Tibial nerve (tissue), 4 donors: ENCODE results near the gene VEGFB. TPM values are rescaled to one million over a fixed set of nuclear protein-coding genes. Genes with fewer than 3 reads are reported as not detected.

Experiments
- DNase-seq, 2 donors: peaks; one replicate each; pipeline ENCODE4 v3.0.0-alpha.2; 2019; ENCODE audit warnings: low spot score in 2 of 2
- H3K27ac ChIP-seq, 4 donors: fragments of 200-600 bp; sonication (generic) in 3 of 4; one replicate each; pipeline ENCODE4 v1.5.1; 2017 to 2019; ENCODE audit warnings: mild to moderate bottlenecking in 1 of 4
- H3K27me3 ChIP-seq, 2 donors: fragments of 200-600 bp; sonication (generic) in 1 of 2; one replicate each; pipeline versions ENCODE4 v1.5.1 to v1.6.0; 2017 to 2019
- H3K36me3 ChIP-seq, 3 donors: fragments of 200-600 bp; sonication (generic); one replicate each; pipeline ENCODE4 v1.5.1; 2018 to 2019
- H3K4me1 ChIP-seq, 4 donors: fragments of 200-600 bp; sonication (generic) in 3 of 4; one replicate each; pipeline ENCODE4 v1.5.1; 2017 to 2019
- H3K4me3 ChIP-seq, 4 donors: fragments of 200-600 bp; sonication (generic) in 3 of 4; one replicate each; pipeline ENCODE4 v1.5.1; 2017 to 2019; ENCODE audit warnings: mild to moderate bottlenecking in 1 of 4, moderate library complexity in 1 of 4
- H3K9me3 ChIP-seq, 4 donors: fragments of 200-600 bp; sonication (generic) in 3 of 4; one replicate each; pipeline ENCODE4 v1.5.1; 2017 to 2019
- CTCF ChIP-seq, 5 experiments: fragments of 200-600 bp in 3 of 5; fragments of 450-650 bp in 2 of 5; sonication (generic) in 3 of 5; IDR thresholded peaks; one replicate each; pipeline ENCODE4 v1.5.1; 2016 to 2019; ENCODE audit warnings: antibody characterized with exemption in 5 of 5, mild to moderate bottlenecking in 3 of 5, moderate library complexity in 2 of 5
- EP300 ChIP-seq, 2 donors: sonication (generic); formaldehyde crosslinking; IDR thresholded peaks; one replicate each; pipeline ENCODE4 v1.6.1; 2017; ENCODE audit warnings: antibody characterized with exemption in 2 of 2, mild to moderate bottlenecking in 1 of 2
- POLR2A ChIP-seq, 2 donors: fragments of 450-650 bp; IDR thresholded peaks; one replicate each; pipeline ENCODE4 v1.6.1; 2017; ENCODE audit warnings: antibody characterized with exemption in 2 of 2, mild to moderate bottlenecking in 2 of 2, moderate library complexity in 2 of 2
- WGBS, 2 donors: methylation state at CpG; one replicate each; pipeline ENCODE4 v1.1.5; 2018; 5-methylcytosine and 5-hydroxymethylcytosine counted together
- total RNA-seq, 4 donors: library from RNA; depleted of rRNA; stranded (reverse); fragments of >200 nt; gene quantifications; one replicate each; pipeline ENCODE4 v1.1.0, GENCODE V29; 2016

VEGFB gene
- total RNA-seq, 4 donors from 2014 or later: 84.3 to 129 (median 109) TPM

- Histone ChIP-seq H3K27me3 (no peaks in the 10 kb centered on the region), H3K9me3 (no peaks in the 10 kb centered on the region), H3K36me3 (peaks cover 0 to 34% (median 0%) of the 10 kb centered on the region in 3 donors), H3K4me3 (peak overlapping the region; percentile 71 to 98 (median 90)), H3K27ac (peak overlapping the region; percentile 92 to 97 (median 95)), H3K4me1 (peaks cover 0 to 38% (median 25%) of the 10 kb centered on the region in 4 donors)
- no peak for TF ChIP-seq CTCF (IDR thresholded peaks at IDR 0.05)
- TF ChIP-seq POLR2A (IDR thresholded peaks at IDR 0.05): no peak
- no peak for TF ChIP-seq EP300 (IDR thresholded peaks at IDR 0.05)
- DNase-seq: peak; percentile 30 to 36
- WGBS, 2 donors: 0 to 1% methylated on average over 19 to 34 of the region's 34 CpGs
Observed at GRCh38 chr11:64268893-64269539, 34.6 kb downstream of the VEGFB start.

- peak; percentile 91 to 97 for DNase-seq
- 0 to 1% methylated on average over 18 to 34 of the region's 58 CpGs for WGBS, 2 donors
- peaks cover 0 to 27% (median 0%) of the 10 kb centered on the region in 3 donors for H3K36me3 ChIP-seq
- H3K27me3 ChIP-seq: no peaks in the 10 kb centered on the region
- peak overlapping the region; percentile 71 to 98 (median 90) for H3K4me3 ChIP-seq
- peak overlapping the region; percentile 92 to 97 (median 95) for H3K27ac ChIP-seq
- H3K9me3 ChIP-seq: no peaks in the 10 kb centered on the region
- TF ChIP-seq EP300 (IDR thresholded peaks at IDR 0.05): peak; percentile 93 to 97
- TF ChIP-seq POLR2A (IDR thresholded peaks at IDR 0.05): no peak
- TF ChIP-seq CTCF (IDR thresholded peaks at IDR 0.05): peak in 3 of 5 experiments; percentile 19 to 47 (median 34)
- peaks cover 0 to 38% (median 25%) of the 10 kb centered on the region in 4 donors for H3K4me1 ChIP-seq
Observed at GRCh38 chr11:64269540-64270220, 35.3 kb downstream of the VEGFB start.

GRCh38 chr11:64275031-64275800 is 40.8 kb downstream of the VEGFB start:
- TF ChIP-seq CTCF (IDR thresholded peaks at IDR 0.05) (no peak), EP300 (IDR thresholded peaks at IDR 0.05) (no peak), POLR2A (IDR thresholded peaks at IDR 0.05) (no peak)
- no peak for DNase-seq
- H3K4me3 ChIP-seq: no peak overlapping the region
- no peaks in the 10 kb centered on the region for H3K27me3 ChIP-seq
- peaks cover 0 to 43% (median 0%) of the 10 kb centered on the region in 3 donors for H3K36me3 ChIP-seq
- 81 to 89% methylated on average over 12 to 15 of the region's 15 CpGs for WGBS, 2 donors
- peaks cover 0 to 21% (median 4%) of the 10 kb centered on the region in 4 donors for H3K4me1 ChIP-seq
- H3K27ac ChIP-seq: no peak overlapping the region
- H3K9me3 ChIP-seq: no peaks in the 10 kb centered on the region

- Histone ChIP-seq H3K27ac (no peak overlapping the region), H3K4me3 (no peak overlapping the region), H3K36me3 (peaks cover 0 to 46% (median 0%) of the 10 kb centered on the region in 3 donors), H3K27me3 (no peaks in the 10 kb centered on the region), H3K4me1 (peaks cover 0 to 21% (median 4%) of the 10 kb centered on the region in 4 donors), H3K9me3 (no peaks in the 10 kb centered on the region)
- TF ChIP-seq POLR2A (IDR thresholded peaks at IDR 0.05) (no peak), CTCF (IDR thresholded peaks at IDR 0.05) (no peak), EP300 (IDR thresholded peaks at IDR 0.05) (no peak)
- WGBS, 2 donors: 89 to 100% methylated on average over 2 of the region's 2 CpGs
- DNase-seq: no peak
Observed at GRCh38 chr11:64275841-64276240, 41.5 kb downstream of the VEGFB start.
